ENCODE measurements around the gene TMEM131L. TPM values are rescaled to one million over a fixed set of nuclear protein-coding genes. Genes with fewer than 3 reads are reported as not detected.

The TMEM131L gene
- total RNA-seq, 1 donor: 9.0 TPM

DNA sequence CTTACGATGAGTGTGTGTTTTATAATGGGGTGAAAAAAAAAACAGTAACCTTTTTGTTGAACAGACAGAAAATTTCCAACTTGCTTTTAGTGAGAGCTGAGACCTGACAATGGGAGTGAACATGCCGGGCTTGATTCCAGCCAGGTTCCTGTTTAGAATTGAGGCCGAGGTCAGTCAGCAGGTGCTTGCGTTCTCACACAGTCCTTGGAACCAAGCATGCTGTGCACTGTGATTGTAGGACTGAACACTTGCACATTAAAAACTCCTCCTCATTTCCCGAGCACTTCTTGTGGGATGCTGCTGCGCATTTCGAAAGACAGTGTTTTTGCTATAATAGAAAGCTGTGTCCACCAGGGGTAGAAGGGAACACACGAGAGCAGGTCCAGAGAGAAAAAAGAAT is 51.8 kb downstream of the TMEM131L start:
- Histone ChIP-seq H3K4me2 (ENCODE audit: insufficient read depth, low read length) (no peak overlapping the region), H3K4me3 (ENCODE audit: insufficient read depth, low read length) (no peak overlapping the region), H3K4me1 (ENCODE audit: insufficient read depth, low read length) (peaks cover 31% of the 10 kb centered on the region), H3K27me3 (ENCODE audit: insufficient read depth, low read length) (no peaks in the 10 kb centered on the region), H3K27ac (ENCODE audit: low read depth, low read length) (no peak overlapping the region), H3K9me3 (ENCODE audit: low read depth, low read length) (no peaks in the 10 kb centered on the region), H4K20me1 (ENCODE audit: insufficient read depth, low read length) (no peaks in the 10 kb centered on the region), H3K79me2 (ENCODE audit: insufficient read depth, low read length) (peaks cover 2% of the 10 kb centered on the region), H2AFZ (ENCODE audit: low read length) (no peak overlapping the region), H3K36me3 (ENCODE audit: insufficient read depth, low read length) (no peaks in the 10 kb centered on the region)
- TF ChIP-seq, protein P1, sequence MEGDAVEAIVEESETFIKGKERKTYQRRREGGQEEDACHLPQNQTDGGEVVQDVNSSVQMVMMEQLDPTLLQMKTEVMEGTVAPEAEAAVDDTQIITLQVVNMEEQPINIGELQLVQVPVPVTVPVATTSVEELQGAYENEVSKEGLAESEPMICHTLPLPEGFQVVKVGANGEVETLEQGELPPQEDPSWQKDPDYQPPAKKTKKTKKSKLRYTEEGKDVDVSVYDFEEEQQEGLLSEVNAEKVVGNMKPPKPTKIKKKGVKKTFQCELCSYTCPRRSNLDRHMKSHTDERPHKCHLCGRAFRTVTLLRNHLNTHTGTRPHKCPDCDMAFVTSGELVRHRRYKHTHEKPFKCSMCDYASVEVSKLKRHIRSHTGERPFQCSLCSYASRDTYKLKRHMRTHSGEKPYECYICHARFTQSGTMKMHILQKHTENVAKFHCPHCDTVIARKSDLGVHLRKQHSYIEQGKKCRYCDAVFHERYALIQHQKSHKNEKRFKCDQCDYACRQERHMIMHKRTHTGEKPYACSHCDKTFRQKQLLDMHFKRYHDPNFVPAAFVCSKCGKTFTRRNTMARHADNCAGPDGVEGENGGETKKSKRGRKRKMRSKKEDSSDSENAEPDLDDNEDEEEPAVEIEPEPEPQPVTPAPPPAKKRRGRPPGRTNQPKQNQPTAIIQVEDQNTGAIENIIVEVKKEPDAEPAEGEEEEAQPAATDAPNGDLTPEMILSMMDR (IDR thresholded peaks at IDR 0.05; ENCODE audit: extremely low read depth, low read depth, low read length): no peak
- DNase-seq (ENCODE audit: insufficient read length, low spot score, missing footprints): no peak

DNA sequence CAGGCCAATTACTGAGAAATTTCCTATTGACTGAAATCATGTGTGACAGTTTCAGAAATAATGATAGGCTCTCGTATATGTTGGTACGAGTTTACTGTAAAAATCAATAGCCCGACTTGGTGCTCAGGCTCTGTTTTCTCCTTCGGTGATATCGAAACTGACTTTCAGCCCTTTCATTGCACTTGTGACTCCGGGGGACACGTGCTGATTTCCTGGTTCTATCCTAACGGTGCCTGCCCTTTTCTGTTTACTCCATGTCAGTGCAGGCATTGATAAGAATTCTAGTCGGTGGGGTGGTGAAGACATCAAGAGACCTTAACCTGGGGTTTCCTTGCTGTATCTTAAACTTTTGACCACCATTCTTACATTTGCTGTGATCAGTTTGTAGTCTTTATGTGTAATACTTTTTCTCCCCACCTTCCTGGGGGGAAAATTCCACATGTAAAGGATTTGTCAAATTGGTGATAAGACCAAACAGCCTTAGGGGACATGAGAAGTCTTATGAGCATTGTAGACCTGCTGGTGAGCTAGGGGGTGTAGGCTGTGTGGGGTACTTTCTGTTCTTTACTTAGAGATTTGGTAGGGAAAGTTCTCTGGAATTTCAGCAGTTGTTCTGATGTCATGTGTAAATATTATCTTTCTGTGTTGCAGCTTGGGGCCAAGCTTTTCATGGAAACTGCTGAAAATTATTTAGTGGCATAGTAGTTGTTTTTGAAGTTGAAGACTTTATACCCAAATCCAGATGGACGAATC is 52.7 kb downstream of the TMEM131L start:
- Histone ChIP-seq H4K20me1 (ENCODE audit: insufficient read depth, low read length) (no peaks in the 10 kb centered on the region), H3K9me3 (ENCODE audit: low read depth, low read length) (no peaks in the 10 kb centered on the region), H3K27ac (ENCODE audit: low read depth, low read length) (no peak overlapping the region), H3K4me1 (ENCODE audit: insufficient read depth, low read length) (peaks cover 24% of the 10 kb centered on the region), H3K4me2 (ENCODE audit: insufficient read depth, low read length) (peak overlapping the region; percentile 3), H2AFZ (ENCODE audit: low read length) (no peak overlapping the region), H3K79me2 (ENCODE audit: insufficient read depth, low read length) (peaks cover 2% of the 10 kb centered on the region), H3K27me3 (ENCODE audit: insufficient read depth, low read length) (no peaks in the 10 kb centered on the region), H3K4me3 (ENCODE audit: insufficient read depth, low read length) (no peak overlapping the region), H3K36me3 (ENCODE audit: insufficient read depth, low read length) (no peaks in the 10 kb centered on the region)
- TF ChIP-seq, protein P1 (IDR thresholded peaks at IDR 0.05; ENCODE audit: extremely low read depth, low read depth, low read length): no peak
- no peak for DNase-seq (ENCODE audit: insufficient read length, low spot score, missing footprints)

DNA sequence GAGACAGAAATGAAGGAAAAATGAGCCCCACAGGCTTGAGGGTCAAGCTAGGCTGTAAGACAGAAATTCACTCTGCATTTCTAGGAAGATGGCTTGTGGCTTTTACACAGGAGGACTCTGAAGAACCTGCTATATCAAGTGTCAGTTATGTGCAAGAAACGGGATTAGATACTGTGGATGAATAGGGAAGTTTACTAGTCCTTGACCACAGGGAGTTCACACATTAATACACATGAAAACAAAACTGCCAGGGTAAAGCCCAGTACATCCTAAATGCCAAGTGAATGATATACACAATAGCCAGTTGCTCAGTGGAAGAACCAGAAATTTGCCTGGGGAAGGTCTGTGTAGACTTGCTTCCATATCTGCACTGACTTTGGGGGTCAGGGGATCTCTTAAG is 53.5 kb downstream of the TMEM131L start:
- TF ChIP-seq, protein P1 (IDR thresholded peaks at IDR 0.05; ENCODE audit: extremely low read depth, low read depth, low read length): no peak
- Histone ChIP-seq H2AFZ (ENCODE audit: low read length) (no peak overlapping the region), H3K79me2 (ENCODE audit: insufficient read depth, low read length) (peaks cover 2% of the 10 kb centered on the region), H3K27ac (ENCODE audit: low read depth, low read length) (no peak overlapping the region), H3K9me3 (ENCODE audit: low read depth, low read length) (no peaks in the 10 kb centered on the region), H3K4me3 (ENCODE audit: insufficient read depth, low read length) (no peak overlapping the region), H3K27me3 (ENCODE audit: insufficient read depth, low read length) (no peaks in the 10 kb centered on the region), H4K20me1 (ENCODE audit: insufficient read depth, low read length) (no peaks in the 10 kb centered on the region), H3K4me1 (ENCODE audit: insufficient read depth, low read length) (peaks cover 15% of the 10 kb centered on the region), H3K4me2 (ENCODE audit: insufficient read depth, low read length) (no peak overlapping the region), H3K36me3 (ENCODE audit: insufficient read depth, low read length) (no peaks in the 10 kb centered on the region)
- DNase-seq (ENCODE audit: insufficient read length, low spot score, missing footprints): no peak

DNA sequence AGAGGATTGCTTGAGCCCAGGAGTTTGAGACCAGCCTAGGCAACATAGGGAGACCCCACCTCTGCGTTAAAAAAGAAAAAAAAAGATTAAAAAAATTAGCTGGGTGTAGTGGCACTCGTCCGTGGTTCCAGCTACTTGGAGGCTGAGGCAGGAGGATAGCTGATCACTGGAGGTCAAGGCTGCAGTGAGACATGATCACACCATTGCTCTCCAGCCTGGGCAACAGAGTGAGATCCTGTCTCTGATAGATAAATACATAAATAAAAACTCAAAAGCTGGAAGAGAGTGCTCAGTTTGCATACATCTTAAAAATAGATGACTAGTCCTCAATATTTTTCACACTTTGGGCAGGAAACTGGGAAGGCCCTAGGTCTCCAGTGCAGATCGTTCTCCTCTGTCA is 54.1 kb downstream of the TMEM131L start:
- H3K4me2 ChIP-seq (ENCODE audit: insufficient read depth, low read length): no peak overlapping the region
- no peak overlapping the region for H3K4me3 ChIP-seq (ENCODE audit: insufficient read depth, low read length)
- peaks cover 10% of the 10 kb centered on the region for H3K4me1 ChIP-seq (ENCODE audit: insufficient read depth, low read length)
- no peak overlapping the region for H2AFZ ChIP-seq (ENCODE audit: low read length)
- H3K36me3 ChIP-seq (ENCODE audit: insufficient read depth, low read length): no peaks in the 10 kb centered on the region
- no peaks in the 10 kb centered on the region for H4K20me1 ChIP-seq (ENCODE audit: insufficient read depth, low read length)
- no peaks in the 10 kb centered on the region for H3K9me3 ChIP-seq (ENCODE audit: low read depth, low read length)
- no peak overlapping the region for H3K27ac ChIP-seq (ENCODE audit: low read depth, low read length)
- no peak for DNase-seq (ENCODE audit: insufficient read length, low spot score, missing footprints)
- TF ChIP-seq, protein P1 (IDR thresholded peaks at IDR 0.05; ENCODE audit: extremely low read depth, low read depth, low read length): no peak
- H3K27me3 ChIP-seq (ENCODE audit: insufficient read depth, low read length): no peaks in the 10 kb centered on the region
- H3K79me2 ChIP-seq (ENCODE audit: insufficient read depth, low read length): peaks cover 2% of the 10 kb centered on the region
